ENCODE data around the gene ENTREP1.
"Not testable (repeated sequence)": the region's sequence is repeated elsewhere in the genome, so short reads cannot be mapped to it uniquely, and the experiment has no call there.

The ENTREP1 gene

DNA sequence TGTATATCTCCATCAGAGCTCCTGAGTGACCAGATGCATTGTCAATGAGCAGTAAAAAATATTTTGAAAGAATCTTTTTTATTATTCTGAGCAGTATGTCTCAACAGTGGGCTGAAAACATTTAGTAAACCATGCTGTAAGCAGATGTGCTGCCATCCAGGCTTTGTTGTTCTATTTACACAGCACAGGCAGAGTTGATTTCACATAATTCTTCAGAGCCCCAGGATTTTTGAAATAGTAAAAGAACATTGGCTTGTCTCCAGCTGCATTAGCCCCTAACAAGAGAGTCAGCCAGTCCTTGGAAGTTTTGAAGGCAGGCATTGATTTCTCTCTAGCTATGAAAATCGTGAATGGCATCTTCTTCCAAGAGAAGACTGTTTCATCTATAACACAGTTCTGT, 25.2 kb upstream of the ENTREP1 start:
- no peaks in the 10 kb centered on the region for H3K27me3 ChIP-seq (ENCODE audit: control insufficient read depth, insufficient read depth, low read length)
- no peak overlapping the region for H3K9ac ChIP-seq (ENCODE audit: low read depth, low read length)
- no peak overlapping the region for H3K27ac ChIP-seq (ENCODE audit: low read depth, low read length)
- H3K36me3 ChIP-seq (ENCODE audit: control insufficient read depth, insufficient read depth, low read length), result no peaks in the 10 kb centered on the region
- H3K4me1 ChIP-seq (ENCODE audit: control insufficient read depth, insufficient read depth, low read length), result no peaks in the 10 kb centered on the region
- H3K4me3 ChIP-seq (ENCODE audit: low read depth, low read length), result no peak overlapping the region
- no peaks in the 10 kb centered on the region for H3K9me3 ChIP-seq (ENCODE audit: control insufficient read depth, insufficient read depth, low read length)

DNA sequence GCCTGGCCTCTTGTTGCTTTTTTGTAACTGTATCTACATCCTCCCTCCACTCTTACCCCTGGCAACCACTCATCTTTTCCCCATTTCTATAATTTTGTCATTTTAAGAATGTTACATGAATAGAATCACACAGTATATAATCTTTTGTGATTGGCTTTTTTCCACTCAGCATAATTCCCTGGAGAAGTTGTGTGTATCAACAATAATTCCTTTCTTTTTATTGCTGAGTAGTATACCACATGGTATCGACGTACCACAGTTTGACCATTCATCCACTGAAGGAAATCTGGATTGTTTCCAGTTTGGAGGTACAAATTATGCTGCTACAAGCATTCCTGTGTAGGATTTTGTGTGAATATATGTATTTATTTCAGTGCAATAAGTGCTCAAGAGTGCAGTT, 21.7 kb upstream of the ENTREP1 start:
- no peaks in the 10 kb centered on the region for H3K36me3 ChIP-seq (ENCODE audit: control insufficient read depth, insufficient read depth, low read length)

DNA sequence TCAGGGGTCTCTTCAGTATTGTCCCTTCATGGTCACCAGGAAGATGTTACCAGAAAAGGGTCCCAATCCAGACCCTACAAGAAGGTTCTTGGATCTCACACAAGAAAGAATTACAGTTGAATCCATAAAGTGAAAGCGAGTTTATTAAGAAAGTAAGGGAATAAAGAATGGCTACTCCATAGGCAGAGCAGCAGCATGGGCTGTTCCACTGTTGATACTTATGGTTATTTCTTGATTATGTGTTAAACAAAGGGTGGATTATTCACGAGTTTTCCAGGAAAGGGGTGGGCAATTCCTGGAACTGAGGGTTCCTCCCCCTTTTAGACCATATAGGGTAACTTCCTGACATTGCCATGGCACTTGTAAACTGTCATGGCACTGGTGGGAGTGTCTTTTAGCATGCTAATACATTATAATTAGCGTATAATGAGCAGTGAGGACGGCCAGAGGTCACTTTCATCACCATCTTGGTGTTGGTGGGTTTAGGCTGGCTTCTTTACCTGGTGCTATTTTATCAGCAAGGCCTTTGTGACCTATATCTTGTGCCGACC, 18.0 kb upstream of the ENTREP1 start:
- not testable (repeated sequence) for H3K27me3 ChIP-seq (ENCODE audit: control insufficient read depth, insufficient read depth, low read length); H3K36me3 ChIP-seq (ENCODE audit: control insufficient read depth, insufficient read depth, low read length)
- Histone ChIP-seq H3K9me3 (ENCODE audit: control insufficient read depth, insufficient read depth, low read length) (peaks cover 15% of the 10 kb centered on the region), H3K4me3 (ENCODE audit: low read depth, low read length) (peak overlapping the region; percentile 16), H3K9ac (ENCODE audit: low read depth, low read length) (peak overlapping the region; percentile 19), H3K4me1 (ENCODE audit: control insufficient read depth, insufficient read depth, low read length) (peaks cover 25% of the 10 kb centered on the region), H3K27ac (ENCODE audit: low read depth, low read length) (peak overlapping the region; percentile 94)

More for the DNA sequence above, 21.7 kb upstream of the ENTREP1 start:
- H3K9me3 ChIP-seq (ENCODE audit: control insufficient read depth, insufficient read depth, low read length), result no peaks in the 10 kb centered on the region
- H3K9ac ChIP-seq (ENCODE audit: low read depth, low read length), result no peak overlapping the region
- H3K4me1 ChIP-seq (ENCODE audit: control insufficient read depth, insufficient read depth, low read length), result peaks cover 16% of the 10 kb centered on the region
- H3K27ac ChIP-seq (ENCODE audit: low read depth, low read length), result no peak overlapping the region
- no peak overlapping the region for H3K4me3 ChIP-seq (ENCODE audit: low read depth, low read length)
- no peaks in the 10 kb centered on the region for H3K27me3 ChIP-seq (ENCODE audit: control insufficient read depth, insufficient read depth, low read length)

DNA sequence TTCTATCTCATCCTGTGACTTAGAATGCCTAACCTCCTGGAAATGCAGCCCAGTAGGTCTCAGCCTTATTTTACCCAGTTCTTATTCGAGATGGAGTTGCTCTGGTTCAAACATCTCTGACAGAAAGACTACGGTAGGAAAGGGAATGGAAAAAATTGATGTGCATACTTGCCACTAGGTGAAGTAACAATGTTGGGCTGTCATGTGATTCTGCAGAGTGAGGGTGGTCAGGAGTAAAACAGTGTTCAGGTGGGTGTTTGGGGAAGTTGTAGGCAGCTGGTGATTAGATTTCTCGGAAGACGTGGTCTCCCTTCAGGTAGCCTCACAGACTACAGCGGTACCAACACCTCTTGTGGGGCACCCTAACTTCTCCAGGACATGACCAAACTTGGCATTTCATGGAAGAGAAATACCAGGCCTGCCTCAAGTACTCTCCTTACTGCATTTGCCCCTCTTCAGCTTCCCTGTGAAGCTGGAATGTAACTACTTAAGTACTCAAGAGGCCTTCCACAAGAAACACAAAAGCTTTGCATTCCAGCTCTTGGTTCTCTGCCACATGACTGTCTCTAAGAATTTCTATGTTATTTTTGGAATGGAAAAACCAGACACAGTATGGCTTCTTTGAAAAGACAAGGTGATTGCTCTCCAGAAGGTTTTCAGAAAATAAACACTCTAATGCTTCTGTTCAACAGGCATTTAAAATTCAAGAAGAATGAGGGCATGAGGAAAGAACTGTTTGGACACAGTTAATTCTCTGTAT, 17.4 kb upstream of the ENTREP1 start:
- Histone ChIP-seq H3K27me3 (ENCODE audit: control insufficient read depth, insufficient read depth, low read length) (no peaks in the 10 kb centered on the region), H3K4me1 (ENCODE audit: control insufficient read depth, insufficient read depth, low read length) (peaks cover 25% of the 10 kb centered on the region), H3K9me3 (ENCODE audit: control insufficient read depth, insufficient read depth, low read length) (peaks cover 21% of the 10 kb centered on the region), H3K27ac (ENCODE audit: low read depth, low read length) (peak overlapping the region; percentile 94), H3K36me3 (ENCODE audit: control insufficient read depth, insufficient read depth, low read length) (peaks cover 4% of the 10 kb centered on the region; the same call in 1 of the 2 replicates), H3K4me3 (ENCODE audit: low read depth, low read length) (peak overlapping the region; percentile 16), H3K9ac (ENCODE audit: low read depth, low read length) (peak overlapping the region; percentile 68)

DNA sequence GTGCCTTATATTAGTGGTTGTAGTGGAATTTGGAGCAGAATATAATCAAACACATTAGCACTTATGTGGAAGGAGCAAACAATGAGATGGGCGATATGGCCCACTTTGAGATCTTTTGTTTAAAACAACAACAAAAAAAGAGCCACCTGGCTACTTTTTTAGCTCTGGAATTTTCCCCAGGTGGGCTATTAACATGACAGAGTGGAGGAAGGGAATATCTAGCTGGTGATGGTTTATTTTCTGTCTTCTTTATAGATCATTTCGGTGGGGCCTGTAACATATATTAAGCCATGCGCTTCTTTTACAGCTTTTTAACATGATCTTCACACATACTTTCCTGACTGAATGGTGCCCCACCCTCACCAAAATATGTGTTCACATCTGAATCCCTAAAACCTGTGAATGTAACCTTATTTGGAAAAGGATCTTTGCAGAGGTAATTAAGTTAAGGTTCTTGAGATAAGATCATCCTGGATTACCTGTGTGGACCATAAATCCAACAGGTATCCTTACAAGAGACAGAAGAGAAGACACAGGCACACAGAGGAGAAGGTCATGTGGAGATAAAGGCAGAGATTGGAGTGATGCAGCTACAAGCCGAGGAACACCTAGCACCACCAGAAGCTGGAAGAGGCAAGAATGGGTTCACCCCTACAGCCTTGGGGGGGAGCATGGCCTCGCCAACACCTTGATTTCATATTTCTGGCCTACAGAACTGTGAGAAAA, 16.6 kb upstream of the ENTREP1 start:
- Histone ChIP-seq H3K4me3 (ENCODE audit: low read depth, low read length) (0 out of 2 replicates have a peak overlapping the region, but pooled peaks have one; percentile 8), H3K9ac (ENCODE audit: low read depth, low read length) (peak overlapping the region; percentile 68), H3K9me3 (ENCODE audit: control insufficient read depth, insufficient read depth, low read length) (peaks cover 28% of the 10 kb centered on the region), H3K27ac (ENCODE audit: low read depth, low read length) (peak overlapping the region; percentile 94), H3K36me3 (ENCODE audit: control insufficient read depth, insufficient read depth, low read length) (peaks cover 4% of the 10 kb centered on the region; the same call in 1 of the 2 replicates), H3K4me1 (ENCODE audit: control insufficient read depth, insufficient read depth, low read length) (peaks cover 25% of the 10 kb centered on the region), H3K27me3 (ENCODE audit: control insufficient read depth, insufficient read depth, low read length) (no peaks in the 10 kb centered on the region)

DNA sequence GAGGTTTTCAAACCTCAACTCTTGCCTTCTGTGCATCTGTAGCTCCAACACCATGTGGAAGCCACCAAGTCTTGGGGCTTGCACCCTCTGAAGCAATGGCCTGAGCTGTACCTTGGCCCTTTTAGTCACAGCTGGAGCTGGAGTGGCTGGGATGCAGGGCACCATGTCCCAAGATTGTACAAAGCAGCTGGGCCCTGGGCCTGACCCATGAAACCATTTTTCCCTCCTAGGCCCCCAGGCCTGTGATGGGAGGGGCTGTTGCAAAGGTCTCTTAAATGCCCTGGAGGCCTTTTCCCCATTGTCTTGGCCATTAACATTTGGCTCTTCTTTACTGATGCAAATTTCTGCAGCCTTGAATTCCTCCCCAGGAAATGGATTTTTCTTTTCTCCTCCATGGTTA, 11.8 kb upstream of the ENTREP1 start:
- Histone ChIP-seq H3K27me3 (ENCODE audit: control insufficient read depth, insufficient read depth, low read length) (no peaks in the 10 kb centered on the region), H3K27ac (ENCODE audit: low read depth, low read length) (no peak overlapping the region), H3K4me3 (ENCODE audit: low read depth, low read length) (no peak overlapping the region), H3K9me3 (ENCODE audit: control insufficient read depth, insufficient read depth, low read length) (peaks cover 40% of the 10 kb centered on the region), H3K9ac (ENCODE audit: low read depth, low read length) (no peak overlapping the region), H3K36me3 (ENCODE audit: control insufficient read depth, insufficient read depth, low read length) (peaks cover 4% of the 10 kb centered on the region; the same call in 1 of the 2 replicates), H3K4me1 (ENCODE audit: control insufficient read depth, insufficient read depth, low read length) (peaks cover 11% of the 10 kb centered on the region)

DNA sequence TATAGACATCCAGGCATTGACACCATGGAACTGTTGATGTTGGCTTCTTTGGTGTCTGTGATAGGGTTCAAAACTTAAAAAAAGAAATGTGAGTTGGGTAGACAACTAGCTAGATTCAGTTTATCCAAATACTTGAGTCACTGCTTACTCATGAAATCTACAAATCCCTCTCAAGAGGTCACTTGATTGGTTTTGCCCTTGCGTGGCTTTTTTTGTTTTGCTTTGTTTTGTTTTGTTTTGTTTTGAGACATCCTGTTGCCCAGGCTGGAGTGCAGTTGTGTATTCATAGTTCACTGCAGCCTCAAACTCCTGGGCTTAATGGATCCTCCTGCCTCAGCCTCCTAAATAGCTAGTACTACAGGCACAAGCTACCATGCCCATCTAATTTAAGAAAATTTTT, 10.5 kb upstream of the ENTREP1 start:
- no peaks in the 10 kb centered on the region for H3K27me3 ChIP-seq (ENCODE audit: control insufficient read depth, insufficient read depth, low read length)

DNA sequence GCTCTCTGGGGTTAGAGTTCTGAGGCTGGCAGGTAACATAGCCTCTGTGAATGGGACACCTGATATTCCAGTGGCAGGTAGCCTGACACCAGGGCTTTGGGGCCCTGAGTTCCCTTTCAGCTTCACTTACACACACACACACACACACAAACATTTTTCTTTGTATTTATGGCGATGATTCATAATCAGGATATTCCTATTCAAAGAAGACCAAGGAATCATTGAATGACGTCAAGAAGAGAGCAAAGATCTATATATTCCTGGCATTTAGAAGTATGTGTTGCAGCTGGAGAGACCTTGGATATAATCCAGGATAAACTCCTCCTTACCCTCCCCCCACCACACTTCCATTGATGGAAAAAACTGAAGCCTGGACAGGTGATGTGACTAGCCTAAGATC, 7.9 kb upstream of the ENTREP1 start:
- H3K27me3 ChIP-seq (ENCODE audit: control insufficient read depth, insufficient read depth, low read length), result no peaks in the 10 kb centered on the region; the same call in 1 of the 2 replicates
- no peak overlapping the region for H3K27ac ChIP-seq (ENCODE audit: low read depth, low read length)
- no peak overlapping the region for H3K4me3 ChIP-seq (ENCODE audit: low read depth, low read length)
- H3K4me1 ChIP-seq (ENCODE audit: control insufficient read depth, insufficient read depth, low read length), result peaks cover 21% of the 10 kb centered on the region
- H3K9ac ChIP-seq (ENCODE audit: low read depth, low read length), result no peak overlapping the region
- no peaks in the 10 kb centered on the region for H3K36me3 ChIP-seq (ENCODE audit: control insufficient read depth, insufficient read depth, low read length)
- peaks cover 24% of the 10 kb centered on the region for H3K9me3 ChIP-seq (ENCODE audit: control insufficient read depth, insufficient read depth, low read length)

More for the DNA sequence above, 10.5 kb upstream of the ENTREP1 start:
- H3K27ac ChIP-seq (ENCODE audit: low read depth, low read length), result no peak overlapping the region
- H3K4me3 ChIP-seq (ENCODE audit: low read depth, low read length), result no peak overlapping the region
- peaks cover 11% of the 10 kb centered on the region for H3K4me1 ChIP-seq (ENCODE audit: control insufficient read depth, insufficient read depth, low read length)
- peaks cover 35% of the 10 kb centered on the region for H3K9me3 ChIP-seq (ENCODE audit: control insufficient read depth, insufficient read depth, low read length)
- peaks cover 4% of the 10 kb centered on the region; the same call in 1 of the 2 replicates for H3K36me3 ChIP-seq (ENCODE audit: control insufficient read depth, insufficient read depth, low read length)
- H3K9ac ChIP-seq (ENCODE audit: low read depth, low read length), result no peak overlapping the region

DNA sequence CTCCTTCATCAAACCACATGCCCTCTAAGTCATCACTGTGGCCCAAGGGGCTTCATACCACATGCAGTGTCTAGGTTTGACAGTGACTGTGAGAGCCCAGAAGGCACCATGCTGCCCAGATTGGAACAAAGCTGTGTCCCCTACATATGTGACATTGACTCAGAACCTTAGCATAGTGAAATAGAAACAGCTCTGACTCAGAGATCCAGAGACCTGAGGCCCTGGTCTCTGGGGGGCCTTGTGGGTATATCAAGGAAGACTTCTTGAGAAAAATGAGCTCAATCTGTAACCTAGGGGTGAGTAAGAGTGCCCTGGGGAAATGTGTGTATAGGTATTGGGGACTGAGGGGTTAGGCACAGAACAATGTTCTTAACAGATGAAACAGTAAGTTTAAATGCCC, 7.1 kb upstream of the ENTREP1 start:
- no peaks in the 10 kb centered on the region; the same call in 1 of the 2 replicates for H3K27me3 ChIP-seq (ENCODE audit: control insufficient read depth, insufficient read depth, low read length)
- H3K9me3 ChIP-seq (ENCODE audit: control insufficient read depth, insufficient read depth, low read length), result peaks cover 16% of the 10 kb centered on the region
- H3K4me1 ChIP-seq (ENCODE audit: control insufficient read depth, insufficient read depth, low read length), result peaks cover 21% of the 10 kb centered on the region
- H3K27ac ChIP-seq (ENCODE audit: low read depth, low read length), result no peak overlapping the region
- no peak overlapping the region for H3K9ac ChIP-seq (ENCODE audit: low read depth, low read length)
- no peaks in the 10 kb centered on the region for H3K36me3 ChIP-seq (ENCODE audit: control insufficient read depth, insufficient read depth, low read length)
- no peak overlapping the region for H3K4me3 ChIP-seq (ENCODE audit: low read depth, low read length)

DNA sequence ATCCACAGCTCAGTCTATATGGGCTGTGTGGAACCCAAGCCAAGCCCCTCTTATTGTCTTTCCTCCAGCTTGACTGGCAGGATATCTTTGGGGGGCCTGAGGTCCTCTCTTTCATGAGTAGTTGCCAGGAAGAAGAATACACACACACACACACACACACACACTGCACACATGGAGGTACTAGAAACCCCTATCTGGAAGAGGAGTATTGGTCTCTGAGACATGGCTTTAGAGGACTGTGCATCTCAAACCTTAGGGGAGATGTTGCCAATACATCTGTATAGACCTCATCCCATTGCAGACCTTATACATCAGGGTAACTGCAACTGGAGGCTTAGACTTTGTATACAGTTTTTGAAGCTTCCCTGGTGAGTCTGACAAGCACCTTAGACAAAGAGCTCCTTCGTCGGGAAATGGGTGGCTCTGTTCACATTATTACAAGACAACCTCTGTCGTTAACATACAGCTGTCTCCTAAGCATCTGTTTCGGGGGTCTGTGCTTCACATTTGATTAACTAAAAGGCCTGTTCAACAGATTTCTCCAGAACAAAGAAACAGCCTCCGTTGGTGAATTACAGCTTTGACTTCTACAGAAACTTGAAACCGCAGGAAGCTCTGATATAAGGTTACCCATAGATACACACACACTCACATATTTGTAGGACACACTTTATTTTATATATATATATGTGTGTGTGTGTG, 5.5 kb upstream of the ENTREP1 start:
- no peak overlapping the region for H3K9ac ChIP-seq (ENCODE audit: low read depth, low read length)
- peaks cover 1% of the 10 kb centered on the region for H3K9me3 ChIP-seq (ENCODE audit: control insufficient read depth, insufficient read depth, low read length)
- H3K4me3 ChIP-seq (ENCODE audit: low read depth, low read length), result no peak overlapping the region
- H3K4me1 ChIP-seq (ENCODE audit: control insufficient read depth, insufficient read depth, low read length), result peaks cover 25% of the 10 kb centered on the region
- no peaks in the 10 kb centered on the region for H3K36me3 ChIP-seq (ENCODE audit: control insufficient read depth, insufficient read depth, low read length)
- no peak overlapping the region for H3K27ac ChIP-seq (ENCODE audit: low read depth, low read length)
- peaks cover 13% of the 10 kb centered on the region for H3K27me3 ChIP-seq (ENCODE audit: control insufficient read depth, insufficient read depth, low read length)
